Measurements from ENCODE around the gene EPHA4.

EPHA4 gene

GRCh38 chr2:221477714-221478484, 94.2 kb downstream of the EPHA4 start:
- TF ChIP-seq, protein P1, sequence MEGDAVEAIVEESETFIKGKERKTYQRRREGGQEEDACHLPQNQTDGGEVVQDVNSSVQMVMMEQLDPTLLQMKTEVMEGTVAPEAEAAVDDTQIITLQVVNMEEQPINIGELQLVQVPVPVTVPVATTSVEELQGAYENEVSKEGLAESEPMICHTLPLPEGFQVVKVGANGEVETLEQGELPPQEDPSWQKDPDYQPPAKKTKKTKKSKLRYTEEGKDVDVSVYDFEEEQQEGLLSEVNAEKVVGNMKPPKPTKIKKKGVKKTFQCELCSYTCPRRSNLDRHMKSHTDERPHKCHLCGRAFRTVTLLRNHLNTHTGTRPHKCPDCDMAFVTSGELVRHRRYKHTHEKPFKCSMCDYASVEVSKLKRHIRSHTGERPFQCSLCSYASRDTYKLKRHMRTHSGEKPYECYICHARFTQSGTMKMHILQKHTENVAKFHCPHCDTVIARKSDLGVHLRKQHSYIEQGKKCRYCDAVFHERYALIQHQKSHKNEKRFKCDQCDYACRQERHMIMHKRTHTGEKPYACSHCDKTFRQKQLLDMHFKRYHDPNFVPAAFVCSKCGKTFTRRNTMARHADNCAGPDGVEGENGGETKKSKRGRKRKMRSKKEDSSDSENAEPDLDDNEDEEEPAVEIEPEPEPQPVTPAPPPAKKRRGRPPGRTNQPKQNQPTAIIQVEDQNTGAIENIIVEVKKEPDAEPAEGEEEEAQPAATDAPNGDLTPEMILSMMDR (IDR thresholded peaks at IDR 0.05; ENCODE audit: low read depth, low read length) = no peak
- no peak for DNase-seq (ENCODE audit: extremely low read depth, low read depth)

- DNase-seq (ENCODE audit: extremely low read depth, low read depth) = no peak
- TF ChIP-seq, protein P1 (IDR thresholded peaks at IDR 0.05; ENCODE audit: low read depth, low read length) = no peak
These were observed 95.9 kb downstream of the EPHA4 start for GRCh38 chr2:221476195-221476594.

GRCh38 chr2:221473451-221473850, 98.7 kb downstream of the EPHA4 start:
- TF ChIP-seq, protein P1 (IDR thresholded peaks at IDR 0.05; ENCODE audit: low read depth, low read length) = no peak
- DNase-seq (ENCODE audit: extremely low read depth, low read depth) = no peak

DNA sequence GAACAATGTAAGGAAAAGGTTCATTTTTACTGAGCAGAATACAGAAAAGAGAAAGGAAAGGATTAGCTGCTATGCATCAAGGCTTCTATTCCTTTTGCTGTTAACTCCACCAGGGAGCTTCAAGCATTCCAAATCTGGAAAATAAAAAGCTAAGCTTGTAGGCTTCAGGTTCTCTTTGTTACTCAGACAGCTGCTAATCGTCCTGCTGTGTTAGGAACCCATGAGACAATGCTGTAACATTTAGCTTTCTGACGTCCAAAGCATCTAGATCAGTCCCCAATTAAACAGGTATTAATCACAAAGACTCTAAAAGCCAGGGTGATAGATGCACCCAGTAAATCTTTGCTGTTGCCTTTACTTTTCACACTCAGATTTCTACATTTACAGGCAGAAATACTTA, 103.8 kb downstream of the EPHA4 start:
- DNase-seq (ENCODE audit: extremely low read depth, low read depth) = no peak
- TF ChIP-seq, protein P1 (IDR thresholded peaks at IDR 0.05; ENCODE audit: low read depth, low read length) = no peak

- DNase-seq (ENCODE audit: extremely low read depth, low read depth) = no peak
These were observed 104.5 kb downstream of the EPHA4 start for GRCh38 chr2:221467610-221468009.

DNA sequence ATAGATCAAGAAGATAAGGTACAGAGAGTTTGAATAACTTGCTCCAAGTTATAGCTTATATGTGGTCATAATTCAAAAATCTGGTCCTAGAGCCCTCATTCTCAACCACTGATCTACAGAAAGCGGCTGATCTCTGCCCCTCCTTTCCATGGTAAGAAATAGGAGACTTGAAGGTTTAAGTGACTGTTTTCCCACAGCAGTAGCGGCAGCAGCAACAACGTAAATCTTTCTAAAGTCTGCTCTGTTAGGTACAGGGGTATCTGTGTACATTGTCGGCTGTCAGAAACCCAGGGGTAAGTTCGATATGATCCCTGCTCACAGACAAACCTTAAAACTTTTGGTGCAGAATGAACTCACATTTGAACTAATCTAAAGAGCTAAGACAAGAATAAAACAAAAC, 105.4 kb downstream of the EPHA4 start:
- TF ChIP-seq, protein P1 (IDR thresholded peaks at IDR 0.05; ENCODE audit: low read depth, low read length) = no peak

More at GRCh38 chr2:221467610-221468009, 104.5 kb downstream of the EPHA4 start:
- TF ChIP-seq, protein P1 (IDR thresholded peaks at IDR 0.05; ENCODE audit: low read depth, low read length) = no peak

GRCh38 chr2:221465776-221466175, 106.3 kb downstream of the EPHA4 start:
- DNase-seq (ENCODE audit: extremely low read depth, low read depth) = no peak

More for the DNA sequence above, 105.4 kb downstream of the EPHA4 start:
- DNase-seq (ENCODE audit: extremely low read depth, low read depth) = no peak

More at GRCh38 chr2:221465776-221466175, 106.3 kb downstream of the EPHA4 start:
- TF ChIP-seq, protein P1 (IDR thresholded peaks at IDR 0.05; ENCODE audit: low read depth, low read length) = no peak
